HepG2 (cell line): ENCODE measurements around the gene KLF16. TPM values are rescaled to one million over a fixed set of nuclear protein-coding genes. Genes with fewer than 3 reads are reported as not detected.

Experiments used
- FOSL2 ChIP-seq: sonication (generic); formaldehyde crosslinking; IDR thresholded peaks from 2 replicates; pipeline ENCODE4 v1.4.0; 2020; ENCODE audit warnings: missing genetic modification reagents
- FOXA3 ChIP-seq: IDR thresholded peaks from 2 replicates; pipeline ENCODE4 v1.6.1; 2016; ENCODE audit warnings: missing genetic modification reagents, missing compliant biosample characterization
- LCORL ChIP-seq, 2 experiments: fragments of 450-650 bp in 1 of 2; sonication (generic) in 1 of 2; formaldehyde crosslinking in 1 of 2; IDR thresholded peaks; 2 replicates each; pipeline versions ENCODE4 v1.5.0 to v1.6.1; 2017 to 2020; ENCODE audit warnings: antibody characterized with exemption in 1 of 2, missing genetic modification reagents in 1 of 2
- NCOR1 ChIP-seq: fragments of 200-600 bp; sonication (generic); IDR thresholded peaks from 2 replicates; pipeline ENCODE4 v1.7.0; 2017; ENCODE audit warnings: antibody characterized with exemption, low read length, borderline replicate concordance
- NR1H2 ChIP-seq: sonication (generic); formaldehyde crosslinking; IDR thresholded peaks from 2 replicates; pipeline ENCODE4 v1.8.1; 2022; ENCODE audit warnings: low read depth, missing genetic modification reagents, borderline replicate concordance
- SP5 ChIP-seq: IDR thresholded peaks from 2 replicates; pipeline ENCODE4 v1.6.1; 2016; ENCODE audit warnings: low read depth, borderline replicate concordance
- TARDBP ChIP-seq: sonication (generic); formaldehyde crosslinking; IDR thresholded peaks from 2 replicates; pipeline ENCODE4 v1.8.0; 2022; ENCODE audit warnings: mild to moderate bottlenecking, missing genetic modification reagents
- TBX2 ChIP-seq: sonication (generic); formaldehyde crosslinking; IDR thresholded peaks from 2 replicates; pipeline ENCODE4 v1.5.0; 2020; ENCODE audit warnings: missing genetic modification reagents, mild to moderate bottlenecking, borderline replicate concordance
- ZBTB38 ChIP-seq: sonication (generic); formaldehyde crosslinking; IDR thresholded peaks from 2 replicates; pipeline ENCODE4 v1.5.1; 2020; ENCODE audit warnings: mild to moderate bottlenecking, missing genetic modification reagents
- ZC3H4 ChIP-seq: sonication (generic); formaldehyde crosslinking; IDR thresholded peaks from 2 replicates; pipeline ENCODE4 v1.4.0; 2020; ENCODE audit warnings: missing genetic modification reagents, borderline replicate concordance
- ZNF230 ChIP-seq: sonication (generic); formaldehyde crosslinking; IDR thresholded peaks from 2 replicates; pipeline ENCODE4 v1.4.0; 2020; ENCODE audit warnings: mild to moderate bottlenecking, missing genetic modification reagents
- ZNF331 ChIP-seq: sonication (generic); formaldehyde crosslinking; IDR thresholded peaks from 2 replicates; pipeline ENCODE4 v1.4.0; 2020; ENCODE audit warnings: missing genetic modification reagents
- ZNF460 ChIP-seq: sonication (generic); formaldehyde crosslinking; IDR thresholded peaks from 2 replicates; pipeline ENCODE4 v1.5.1; 2020; ENCODE audit warnings: missing genetic modification reagents, mild to moderate bottlenecking, borderline replicate concordance
- ZNF572 ChIP-seq: sonication (generic); formaldehyde crosslinking; IDR thresholded peaks from 2 replicates; pipeline ENCODE4 v1.5.1; 2020; ENCODE audit warnings: mild to moderate bottlenecking, missing genetic modification reagents
- ZNF652 ChIP-seq: IDR thresholded peaks from 2 replicates; pipeline ENCODE4 v1.6.1; 2016; ENCODE audit warnings: low read depth, borderline replicate concordance
- polyA plus RNA-seq, 8 experiments: library from polyadenylated mRNA; depleted of rRNA in 3 of 8; stranded (reverse) in 7 of 8; unstranded in 1 of 8; fragments of >200 nt; fragmentation: Illumina TruSeq in 4 of 8; extraction: Trizol in 4 of 8; gene quantifications; 2 replicates each; pipeline versions ENCODE4 v1.2.1 to v1.2.3, GENCODE V29; 2011 to 2016; ENCODE audit warnings: low read depth in 4 of 8, missing spikeins in 1 of 8, mixed read lengths in 1 of 8; ENCODE audit not compliant: insufficient read depth in 1 of 8
- total RNA-seq, 5 experiments: library from RNA; depleted of rRNA; stranded (reverse); fragments of >200 nt; fragmentation: Illumina TruSeq; extraction: Trizol; gene quantifications; 2 replicates each; pipeline ENCODE4 v1.2.3, GENCODE V29; 2016; ENCODE audit warnings: low read depth in 1 of 5
- TF ChIP-seq, protein P1 (sequence below): sonication (generic); formaldehyde crosslinking; IDR thresholded peaks from 2 replicates; pipeline ENCODE4 v1.9.0; 2021; ENCODE audit warnings: mild to moderate bottlenecking, missing genetic modification reagents
- TF ChIP-seq, protein P2 (sequence below): sonication (generic); formaldehyde crosslinking; IDR thresholded peaks from 2 replicates; pipeline ENCODE4 v1.4.0; 2020; ENCODE audit warnings: missing genetic modification reagents, mild to moderate bottlenecking, borderline replicate concordance
- TF ChIP-seq, protein P3 (sequence below): sonication (generic); formaldehyde crosslinking; IDR thresholded peaks from 2 replicates; pipeline ENCODE4 v1.5.0; 2020; ENCODE audit warnings: mild to moderate bottlenecking, missing genetic modification reagents

KLF16 gene
- total and polyA plus RNA-seq, 2 of the 13 experiments (the other 11 are each of a cell fraction or from before 2014, with no cell fraction given) = 3.5 to 6.7 TPM

DNA sequence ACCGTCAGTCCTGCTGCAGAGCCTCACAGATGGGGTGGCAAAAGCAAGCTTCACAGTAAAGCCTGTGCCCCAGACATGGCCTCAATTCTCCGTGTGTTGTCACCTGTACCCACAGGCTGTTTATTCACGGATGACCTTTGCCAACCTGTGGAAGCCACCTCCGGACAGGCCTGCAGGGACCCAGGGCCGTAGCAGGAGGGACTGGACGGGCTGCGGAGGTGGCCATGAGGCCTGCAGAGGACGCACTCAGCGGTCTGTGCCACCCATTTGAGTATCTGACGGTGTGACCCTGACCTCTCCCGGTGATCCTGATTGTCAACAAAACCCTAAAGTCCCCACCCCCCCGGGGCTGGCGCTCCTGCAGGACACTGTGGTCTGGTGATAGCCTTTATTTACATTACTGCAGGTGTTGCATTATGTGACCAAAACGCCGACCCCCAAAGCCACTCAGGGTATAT, 7.8 kb upstream of the KLF16 start (continued):
- TF ChIP-seq, protein P1, sequence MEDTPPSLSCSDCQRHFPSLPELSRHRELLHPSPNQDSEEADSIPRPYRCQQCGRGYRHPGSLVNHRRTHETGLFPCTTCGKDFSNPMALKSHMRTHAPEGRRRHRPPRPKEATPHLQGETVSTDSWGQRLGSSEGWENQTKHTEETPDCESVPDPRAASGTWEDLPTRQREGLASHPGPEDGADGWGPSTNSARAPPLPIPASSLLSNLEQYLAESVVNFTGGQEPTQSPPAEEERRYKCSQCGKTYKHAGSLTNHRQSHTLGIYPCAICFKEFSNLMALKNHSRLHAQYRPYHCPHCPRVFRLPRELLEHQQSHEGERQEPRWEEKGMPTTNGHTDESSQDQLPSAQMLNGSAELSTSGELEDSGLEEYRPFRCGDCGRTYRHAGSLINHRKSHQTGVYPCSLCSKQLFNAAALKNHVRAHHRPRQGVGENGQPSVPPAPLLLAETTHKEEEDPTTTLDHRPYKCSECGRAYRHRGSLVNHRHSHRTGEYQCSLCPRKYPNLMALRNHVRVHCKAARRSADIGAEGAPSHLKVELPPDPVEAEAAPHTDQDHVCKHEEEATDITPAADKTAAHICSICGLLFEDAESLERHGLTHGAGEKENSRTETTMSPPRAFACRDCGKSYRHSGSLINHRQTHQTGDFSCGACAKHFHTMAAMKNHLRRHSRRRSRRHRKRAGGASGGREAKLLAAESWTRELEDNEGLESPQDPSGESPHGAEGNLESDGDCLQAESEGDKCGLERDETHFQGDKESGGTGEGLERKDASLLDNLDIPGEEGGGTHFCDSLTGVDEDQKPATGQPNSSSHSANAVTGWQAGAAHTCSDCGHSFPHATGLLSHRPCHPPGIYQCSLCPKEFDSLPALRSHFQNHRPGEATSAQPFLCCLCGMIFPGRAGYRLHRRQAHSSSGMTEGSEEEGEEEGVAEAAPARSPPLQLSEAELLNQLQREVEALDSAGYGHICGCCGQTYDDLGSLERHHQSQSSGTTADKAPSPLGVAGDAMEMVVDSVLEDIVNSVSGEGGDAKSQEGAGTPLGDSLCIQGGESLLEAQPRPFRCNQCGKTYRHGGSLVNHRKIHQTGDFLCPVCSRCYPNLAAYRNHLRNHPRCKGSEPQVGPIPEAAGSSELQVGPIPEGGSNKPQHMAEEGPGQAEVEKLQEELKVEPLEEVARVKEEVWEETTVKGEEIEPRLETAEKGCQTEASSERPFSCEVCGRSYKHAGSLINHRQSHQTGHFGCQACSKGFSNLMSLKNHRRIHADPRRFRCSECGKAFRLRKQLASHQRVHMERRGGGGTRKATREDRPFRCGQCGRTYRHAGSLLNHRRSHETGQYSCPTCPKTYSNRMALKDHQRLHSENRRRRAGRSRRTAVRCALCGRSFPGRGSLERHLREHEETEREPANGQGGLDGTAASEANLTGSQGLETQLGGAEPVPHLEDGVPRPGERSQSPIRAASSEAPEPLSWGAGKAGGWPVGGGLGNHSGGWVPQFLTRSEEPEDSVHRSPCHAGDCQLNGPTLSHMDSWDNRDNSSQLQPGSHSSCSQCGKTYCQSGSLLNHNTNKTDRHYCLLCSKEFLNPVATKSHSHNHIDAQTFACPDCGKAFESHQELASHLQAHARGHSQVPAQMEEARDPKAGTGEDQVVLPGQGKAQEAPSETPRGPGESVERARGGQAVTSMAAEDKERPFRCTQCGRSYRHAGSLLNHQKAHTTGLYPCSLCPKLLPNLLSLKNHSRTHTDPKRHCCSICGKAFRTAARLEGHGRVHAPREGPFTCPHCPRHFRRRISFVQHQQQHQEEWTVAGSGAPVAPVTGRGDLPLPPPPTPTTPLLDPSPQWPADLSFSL (CRISPR knock-in tag) = no peak
- TF ChIP-seq TARDBP (CRISPR knock-in tag) (peak; percentile 70), NR1H2 (CRISPR knock-in tag) (no peak), ZNF230 (CRISPR knock-in tag) (no peak), ZBTB38 (CRISPR knock-in tag) (peak; percentile 47; the same call in 1 of the 2 replicates), FOXA3 (CRISPR knock-in tag) (peak; percentile 84), ZNF652 (CRISPR knock-in tag) (no peak), SP5 (CRISPR knock-in tag) (peak; percentile 75; the same call in 1 of the 2 replicates), TBX2 (CRISPR knock-in tag) (peak; percentile 95), NCOR1 (peak; percentile 76; the same call in 1 of the 2 replicates), LCORL (IDR thresholded peaks at IDR 0.05) (no peak), LCORL (CRISPR knock-in tag; IDR thresholded peaks at IDR 0.05) (peak; percentile 93), ZC3H4 (CRISPR knock-in tag) (no peak), ZNF572 (CRISPR knock-in tag) (peak; percentile 62; the same call in 1 of the 2 replicates), FOSL2 (CRISPR knock-in tag) (peak; percentile 59), ZNF460 (no peak), ZNF331 (CRISPR knock-in tag) (peak; percentile 67)
- TF ChIP-seq, protein P2, sequence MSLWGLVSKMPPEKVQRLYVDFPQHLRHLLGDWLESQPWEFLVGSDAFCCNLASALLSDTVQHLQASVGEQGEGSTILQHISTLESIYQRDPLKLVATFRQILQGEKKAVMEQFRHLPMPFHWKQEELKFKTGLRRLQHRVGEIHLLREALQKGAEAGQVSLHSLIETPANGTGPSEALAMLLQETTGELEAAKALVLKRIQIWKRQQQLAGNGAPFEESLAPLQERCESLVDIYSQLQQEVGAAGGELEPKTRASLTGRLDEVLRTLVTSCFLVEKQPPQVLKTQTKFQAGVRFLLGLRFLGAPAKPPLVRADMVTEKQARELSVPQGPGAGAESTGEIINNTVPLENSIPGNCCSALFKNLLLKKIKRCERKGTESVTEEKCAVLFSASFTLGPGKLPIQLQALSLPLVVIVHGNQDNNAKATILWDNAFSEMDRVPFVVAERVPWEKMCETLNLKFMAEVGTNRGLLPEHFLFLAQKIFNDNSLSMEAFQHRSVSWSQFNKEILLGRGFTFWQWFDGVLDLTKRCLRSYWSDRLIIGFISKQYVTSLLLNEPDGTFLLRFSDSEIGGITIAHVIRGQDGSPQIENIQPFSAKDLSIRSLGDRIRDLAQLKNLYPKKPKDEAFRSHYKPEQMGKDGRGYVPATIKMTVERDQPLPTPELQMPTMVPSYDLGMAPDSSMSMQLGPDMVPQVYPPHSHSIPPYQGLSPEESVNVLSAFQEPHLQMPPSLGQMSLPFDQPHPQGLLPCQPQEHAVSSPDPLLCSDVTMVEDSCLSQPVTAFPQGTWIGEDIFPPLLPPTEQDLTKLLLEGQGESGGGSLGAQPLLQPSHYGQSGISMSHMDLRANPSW (CRISPR knock-in tag) = peak; percentile 46; the same call in 1 of the 2 replicates
- TF ChIP-seq, protein P3, sequence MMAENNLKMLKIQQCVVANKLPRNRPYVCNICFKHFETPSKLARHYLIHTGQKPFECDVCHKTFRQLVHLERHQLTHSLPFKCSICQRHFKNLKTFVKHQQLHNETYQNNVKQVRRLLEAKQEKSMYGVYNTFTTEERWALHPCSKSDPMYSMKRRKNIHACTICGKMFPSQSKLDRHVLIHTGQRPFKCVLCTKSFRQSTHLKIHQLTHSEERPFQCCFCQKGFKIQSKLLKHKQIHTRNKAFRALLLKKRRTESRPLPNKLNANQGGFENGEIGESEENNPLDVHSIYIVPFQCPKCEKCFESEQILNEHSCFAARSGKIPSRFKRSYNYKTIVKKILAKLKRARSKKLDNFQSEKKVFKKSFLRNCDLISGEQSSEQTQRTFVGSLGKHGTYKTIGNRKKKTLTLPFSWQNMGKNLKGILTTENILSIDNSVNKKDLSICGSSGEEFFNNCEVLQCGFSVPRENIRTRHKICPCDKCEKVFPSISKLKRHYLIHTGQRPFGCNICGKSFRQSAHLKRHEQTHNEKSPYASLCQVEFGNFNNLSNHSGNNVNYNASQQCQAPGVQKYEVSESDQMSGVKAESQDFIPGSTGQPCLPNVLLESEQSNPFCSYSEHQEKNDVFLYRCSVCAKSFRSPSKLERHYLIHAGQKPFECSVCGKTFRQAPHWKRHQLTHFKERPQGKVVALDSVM = peak; percentile 59; the same call in 1 of the 2 replicates
